OCI-LY3 (cell line): ENCODE results near the gene ABCD4.

ENCODE experiments used
- H2AFZ ChIP-seq: fragments of 200-600, 300-600 bp; shearing (Covaris generic); 2 replicates; pipeline ENCODE4 v1.6.0; 2014; ENCODE audit warnings: antibody characterized with exemption, low read depth, low read length
- H3K27ac ChIP-seq: fragments of 200-600, 300-600 bp; sonication (generic); 2 replicates; pipeline ENCODE4 v1.5.1; 2014; ENCODE audit warnings: mild to moderate bottlenecking, low read length, moderate library complexity, mixed read lengths
- H3K27me3 ChIP-seq: fragments of 200-600, 300-600 bp; sonication (generic); 2 replicates; pipeline ENCODE4 v1.6.1; 2014; ENCODE audit warnings: low read depth, low read length, mixed read lengths
- H3K36me3 ChIP-seq: fragments of 200-600, 300-600 bp; sonication (generic); replicated peaks from 2 replicates; pipeline ENCODE3; 2014; ENCODE audit warnings: low read depth, low read length, mixed read lengths
- H3K4me1 ChIP-seq: fragments of 300-600, 200-600 bp; sonication (generic); 2 replicates; pipeline ENCODE4 v1.6.1; 2014; ENCODE audit warnings: low read length, mixed read lengths
- H3K4me2 ChIP-seq: fragments of 200-600, 300-600 bp; sonication (generic); 2 replicates; pipeline ENCODE4 v1.6.1; 2014; ENCODE audit warnings: low read length, mixed read lengths
- H3K4me3 ChIP-seq: fragments of 300-600, 200-600 bp; sonication (generic); 2 replicates; pipeline ENCODE4 v1.5.1; 2014; ENCODE audit warnings: antibody characterized with exemption, mild to moderate bottlenecking, low read length, moderate library complexity
- H3K79me2 ChIP-seq: fragments of 300-600, 200-600 bp; shearing (Covaris generic); 2 replicates; pipeline ENCODE4 v1.6.1; 2014; ENCODE audit warnings: mild to moderate bottlenecking, low read length, mixed read lengths
- H3K9ac ChIP-seq: fragments of 300-600, 200-600 bp; shearing (Covaris generic); 2 replicates; pipeline ENCODE4 v1.6.0; 2014; ENCODE audit warnings: mild to moderate bottlenecking, low read length, moderate library complexity
- H3K9me3 ChIP-seq: fragments of 200-600, 300-600 bp; shearing (Covaris generic); 2 replicates; pipeline ENCODE4 v1.6.1; 2014; ENCODE audit warnings: low read length, mixed read lengths; ENCODE audit not compliant: insufficient read depth
- H4K20me1 ChIP-seq: fragments of 200-600, 300-600 bp; sonication (generic); 2 replicates; pipeline ENCODE4 v1.6.1; 2016; ENCODE audit warnings: low read length, mixed read lengths; ENCODE audit not compliant: insufficient read depth
- EZH2phosphoT487 ChIP-seq: fragments of 200-600 bp; shearing (Covaris generic); IDR thresholded peaks from 2 replicates; pipeline ENCODE4 v1.6.1; 2018; ENCODE audit warnings: antibody characterized with exemption, mixed run types, low read depth
- TF ChIP-seq, protein P1 (sequence below): fragments of 200-600, 300-600 bp; sonication (generic); IDR thresholded peaks from 2 replicates; pipeline ENCODE4 v1.5.1; 2014; ENCODE audit warnings: antibody characterized with exemption, low read length, low read depth

The ABCD4 gene

DNA sequence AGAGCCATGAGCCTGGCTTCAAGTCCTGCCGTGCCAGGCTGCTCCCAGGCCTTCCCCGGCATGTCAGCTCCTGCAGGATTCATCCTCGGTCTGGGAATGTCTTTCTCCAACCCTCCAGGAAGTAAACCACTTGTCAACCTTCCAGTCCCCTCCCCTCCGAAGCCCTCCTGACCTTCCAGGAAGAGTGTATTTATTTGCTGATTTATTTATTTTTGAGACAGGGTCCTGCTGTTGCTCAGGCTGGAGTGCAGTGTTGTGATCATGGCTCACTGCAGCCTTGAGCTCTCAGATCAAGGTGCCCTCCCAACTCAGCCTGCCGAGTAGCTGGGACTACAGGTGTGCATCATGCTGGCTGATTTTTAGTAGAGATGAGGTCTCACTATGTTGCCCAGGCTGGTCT is 38.8 kb downstream of the ABCD4 start:
- Histone ChIP-seq H3K4me3 (no peak overlapping the region), H4K20me1 (no peaks in the 10 kb centered on the region), H2AFZ (no peak overlapping the region), H3K27ac (no peak overlapping the region), H3K9ac (no peak overlapping the region), H3K4me1 (no peaks in the 10 kb centered on the region), H3K4me2 (no peak overlapping the region), H3K27me3 (no peaks in the 10 kb centered on the region), H3K79me2 (no peaks in the 10 kb centered on the region), H3K36me3 (no peaks in the 10 kb centered on the region), H3K9me3 (no peaks in the 10 kb centered on the region)
- TF ChIP-seq EZH2phosphoT487 = no peak
- TF ChIP-seq, protein P1, sequence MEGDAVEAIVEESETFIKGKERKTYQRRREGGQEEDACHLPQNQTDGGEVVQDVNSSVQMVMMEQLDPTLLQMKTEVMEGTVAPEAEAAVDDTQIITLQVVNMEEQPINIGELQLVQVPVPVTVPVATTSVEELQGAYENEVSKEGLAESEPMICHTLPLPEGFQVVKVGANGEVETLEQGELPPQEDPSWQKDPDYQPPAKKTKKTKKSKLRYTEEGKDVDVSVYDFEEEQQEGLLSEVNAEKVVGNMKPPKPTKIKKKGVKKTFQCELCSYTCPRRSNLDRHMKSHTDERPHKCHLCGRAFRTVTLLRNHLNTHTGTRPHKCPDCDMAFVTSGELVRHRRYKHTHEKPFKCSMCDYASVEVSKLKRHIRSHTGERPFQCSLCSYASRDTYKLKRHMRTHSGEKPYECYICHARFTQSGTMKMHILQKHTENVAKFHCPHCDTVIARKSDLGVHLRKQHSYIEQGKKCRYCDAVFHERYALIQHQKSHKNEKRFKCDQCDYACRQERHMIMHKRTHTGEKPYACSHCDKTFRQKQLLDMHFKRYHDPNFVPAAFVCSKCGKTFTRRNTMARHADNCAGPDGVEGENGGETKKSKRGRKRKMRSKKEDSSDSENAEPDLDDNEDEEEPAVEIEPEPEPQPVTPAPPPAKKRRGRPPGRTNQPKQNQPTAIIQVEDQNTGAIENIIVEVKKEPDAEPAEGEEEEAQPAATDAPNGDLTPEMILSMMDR = no peak

DNA sequence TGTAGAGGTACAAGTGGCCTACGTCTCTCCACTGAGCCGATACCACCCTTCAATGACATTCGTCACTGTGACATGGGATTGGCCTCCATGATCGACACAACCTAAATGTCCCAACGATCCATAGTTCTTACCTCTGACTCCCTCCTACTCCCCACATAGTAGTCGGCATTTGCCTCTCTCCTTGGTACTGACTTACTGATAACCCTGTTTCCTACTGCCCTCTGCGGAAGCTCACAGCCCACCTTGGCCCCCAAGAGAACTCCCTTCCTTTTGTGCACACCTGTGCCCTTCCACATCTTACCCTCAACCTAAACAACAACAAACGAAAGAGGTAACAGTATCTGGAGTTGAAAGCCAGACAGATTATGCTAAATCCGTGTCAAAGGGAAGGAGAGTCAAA is 39.6 kb downstream of the ABCD4 start:
- Histone ChIP-seq H3K4me3 (no peak overlapping the region), H3K4me2 (no peak overlapping the region), H3K9ac (no peak overlapping the region), H3K36me3 (no peaks in the 10 kb centered on the region), H3K27ac (no peak overlapping the region), H4K20me1 (no peaks in the 10 kb centered on the region), H3K9me3 (no peaks in the 10 kb centered on the region), H2AFZ (no peak overlapping the region), H3K27me3 (peaks cover 6% of the 10 kb centered on the region), H3K79me2 (no peaks in the 10 kb centered on the region), H3K4me1 (0 out of 2 replicates have a peak, but pooled peaks cover under 1% of the 10 kb centered on the region)
- TF ChIP-seq, protein P1 = no peak
- no peak for TF ChIP-seq EZH2phosphoT487

DNA sequence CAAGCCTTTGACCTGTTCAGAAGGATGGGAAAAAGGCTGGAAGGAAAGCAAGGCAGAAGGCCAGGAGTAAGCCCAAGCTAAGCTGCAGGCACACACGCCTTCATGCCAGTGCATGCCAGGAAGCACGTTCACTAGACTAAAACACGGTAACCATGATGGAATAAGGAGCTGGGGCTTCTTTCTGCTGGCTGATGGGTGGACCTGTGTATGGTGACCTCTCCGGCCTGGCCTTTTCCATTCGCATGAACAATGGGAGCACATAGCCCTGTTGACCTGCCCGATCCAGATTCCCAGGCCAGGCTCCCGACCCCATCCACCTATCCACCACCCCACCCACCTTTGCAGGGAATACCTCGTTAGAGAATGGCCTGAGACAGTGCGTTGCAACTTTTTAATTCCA is 40.7 kb downstream of the ABCD4 start:
- Histone ChIP-seq H3K4me1 (0 out of 2 replicates have a peak, but pooled peaks cover 4% of the 10 kb centered on the region), H3K9ac (no peak overlapping the region), H3K79me2 (no peaks in the 10 kb centered on the region), H2AFZ (no peak overlapping the region), H3K27ac (no peak overlapping the region), H4K20me1 (no peaks in the 10 kb centered on the region), H3K4me2 (no peak overlapping the region), H3K9me3 (no peaks in the 10 kb centered on the region), H3K27me3 (peaks cover 9% of the 10 kb centered on the region), H3K4me3 (no peak overlapping the region), H3K36me3 (no peaks in the 10 kb centered on the region)
- TF ChIP-seq, protein P1 = no peak
- no peak for TF ChIP-seq EZH2phosphoT487

DNA sequence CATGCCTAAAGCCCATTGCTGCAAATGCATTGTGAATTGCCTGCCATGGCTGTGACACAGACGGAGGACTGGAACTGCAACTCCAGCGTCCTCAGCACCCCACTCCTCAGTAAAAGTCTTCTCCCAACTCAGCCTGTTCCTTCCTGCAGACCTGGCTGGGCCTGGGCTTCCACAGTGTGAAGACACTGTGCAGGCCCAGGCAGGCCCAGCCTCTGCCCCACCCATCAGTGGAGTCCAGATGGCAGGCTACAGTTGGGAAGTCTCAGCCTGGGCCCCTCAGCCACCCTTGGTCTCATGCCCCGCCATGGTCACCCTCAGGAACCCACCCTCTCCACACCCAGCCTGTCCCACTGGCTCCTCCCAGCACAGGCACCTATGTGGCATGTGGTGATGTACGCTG is 41.4 kb downstream of the ABCD4 start:
- Histone ChIP-seq H3K4me1 (0 out of 2 replicates have a peak, but pooled peaks cover 6% of the 10 kb centered on the region), H3K27me3 (peaks cover 9% of the 10 kb centered on the region), H3K79me2 (no peaks in the 10 kb centered on the region), H3K36me3 (no peaks in the 10 kb centered on the region), H3K4me2 (no peak overlapping the region), H3K27ac (no peak overlapping the region), H3K4me3 (no peak overlapping the region), H3K9me3 (no peaks in the 10 kb centered on the region), H4K20me1 (no peaks in the 10 kb centered on the region), H2AFZ (no peak overlapping the region), H3K9ac (no peak overlapping the region)
- no peak for TF ChIP-seq EZH2phosphoT487
- TF ChIP-seq, protein P1 = no peak
